Measurements from ENCODE around the gene ELOF1. TPM values are rescaled to one million over a fixed set of nuclear protein-coding genes. Genes with fewer than 3 reads are reported as not detected.

ELOF1 gene
- total RNA-seq, 1 donor from 2014 or later = 28.9 TPM

DNA sequence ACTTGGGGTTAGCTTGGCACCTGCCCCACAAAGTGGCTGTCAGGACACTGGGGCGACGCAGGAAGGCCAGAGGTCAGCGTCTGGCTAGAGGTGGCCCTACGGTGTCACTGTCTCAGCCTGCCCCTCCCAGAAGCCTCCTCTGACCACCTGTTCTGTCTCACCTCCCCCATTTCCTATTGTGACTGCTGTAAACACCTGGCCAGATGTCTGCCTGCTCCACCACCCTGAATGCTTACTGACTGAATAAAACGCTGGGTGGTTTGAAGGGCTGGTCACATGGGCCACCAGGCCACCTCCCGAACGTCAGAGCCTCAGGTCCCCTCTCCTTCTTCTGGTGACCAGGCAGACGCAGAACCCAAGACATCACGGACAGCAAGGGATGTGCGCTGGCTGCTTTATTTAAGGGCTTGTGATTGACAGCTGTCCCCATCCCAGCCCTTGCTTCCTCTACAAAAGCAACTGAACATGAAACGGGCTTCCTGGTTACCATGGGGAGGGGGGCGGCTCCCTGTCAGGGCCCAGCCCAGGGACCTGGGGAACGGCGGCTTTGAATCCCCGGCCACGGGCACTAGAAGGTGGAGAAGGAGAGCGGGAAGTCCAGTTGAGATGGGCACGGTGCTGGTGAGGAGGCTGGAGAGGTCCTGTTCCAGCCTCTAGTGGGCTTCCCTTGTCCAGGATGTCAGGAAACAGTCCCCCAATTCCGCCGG, 6.2 kb downstream of the ELOF1 start:
- DNase-seq (ENCODE audit: low spot score in 2 of 2) = no peak
- Histone ChIP-seq H3K36me3 (peaks cover 43 to 54% of the 10 kb centered on the region in 2 donors), H3K9me3 (no peaks in the 10 kb centered on the region), H3K4me1 (peaks cover 0 to 9% of the 10 kb centered on the region in 2 donors), H3K27me3 (no peaks in the 10 kb centered on the region), H3K27ac (no peak overlapping the region), H3K4me3 (no peak overlapping the region)
- TF ChIP-seq, protein P1, sequence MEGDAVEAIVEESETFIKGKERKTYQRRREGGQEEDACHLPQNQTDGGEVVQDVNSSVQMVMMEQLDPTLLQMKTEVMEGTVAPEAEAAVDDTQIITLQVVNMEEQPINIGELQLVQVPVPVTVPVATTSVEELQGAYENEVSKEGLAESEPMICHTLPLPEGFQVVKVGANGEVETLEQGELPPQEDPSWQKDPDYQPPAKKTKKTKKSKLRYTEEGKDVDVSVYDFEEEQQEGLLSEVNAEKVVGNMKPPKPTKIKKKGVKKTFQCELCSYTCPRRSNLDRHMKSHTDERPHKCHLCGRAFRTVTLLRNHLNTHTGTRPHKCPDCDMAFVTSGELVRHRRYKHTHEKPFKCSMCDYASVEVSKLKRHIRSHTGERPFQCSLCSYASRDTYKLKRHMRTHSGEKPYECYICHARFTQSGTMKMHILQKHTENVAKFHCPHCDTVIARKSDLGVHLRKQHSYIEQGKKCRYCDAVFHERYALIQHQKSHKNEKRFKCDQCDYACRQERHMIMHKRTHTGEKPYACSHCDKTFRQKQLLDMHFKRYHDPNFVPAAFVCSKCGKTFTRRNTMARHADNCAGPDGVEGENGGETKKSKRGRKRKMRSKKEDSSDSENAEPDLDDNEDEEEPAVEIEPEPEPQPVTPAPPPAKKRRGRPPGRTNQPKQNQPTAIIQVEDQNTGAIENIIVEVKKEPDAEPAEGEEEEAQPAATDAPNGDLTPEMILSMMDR (IDR thresholded peaks at IDR 0.05) = no peak
- intact Hi-C loops (cut with DNase I) = no loop called here

DNA sequence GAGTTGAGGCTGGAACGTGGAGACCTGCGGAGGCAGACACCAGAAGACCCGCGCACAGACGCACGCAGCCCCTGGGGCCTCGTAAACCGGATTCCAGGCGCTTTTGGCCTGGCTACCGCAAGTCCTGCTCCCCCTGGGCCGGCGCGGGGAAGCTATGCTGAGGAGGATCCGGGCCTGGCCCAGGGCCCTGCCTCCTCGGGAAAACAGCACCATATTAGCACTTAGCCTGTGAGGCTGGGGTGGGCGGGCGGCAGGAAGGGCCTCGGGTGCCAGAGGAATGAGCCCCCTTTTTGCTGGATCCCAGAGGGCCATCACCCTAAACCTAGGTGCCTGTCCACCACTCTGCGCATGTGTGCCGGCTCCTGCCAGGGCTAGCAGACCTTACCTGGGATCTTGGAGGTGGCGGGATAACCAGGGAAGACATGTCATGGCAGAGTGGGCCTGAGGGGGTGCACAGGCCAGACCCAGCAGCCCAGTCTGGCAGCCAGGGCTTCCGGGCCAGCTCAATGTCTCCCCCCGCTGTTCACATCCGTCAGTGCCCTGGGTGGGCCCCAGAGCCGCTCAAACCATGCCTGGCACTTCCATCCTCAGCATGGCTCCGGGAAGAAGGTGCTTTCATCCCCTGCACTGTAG, 7.3 kb downstream of the ELOF1 start:
- Histone ChIP-seq H3K27ac (peak overlapping the region; percentile 56 to 70), H3K9me3 (no peaks in the 10 kb centered on the region), H3K27me3 (no peaks in the 10 kb centered on the region), H3K4me1 (peaks cover 0 to 2% of the 10 kb centered on the region in 2 donors), H3K36me3 (peaks cover 54 to 65% of the 10 kb centered on the region in 2 donors), H3K4me3 (no peak overlapping the region)
- no peak for DNase-seq (ENCODE audit: low spot score in 2 of 2)
- TF ChIP-seq, protein P1 (IDR thresholded peaks at IDR 0.05) = peak; percentile 23 to 43 (median 37)
- intact Hi-C loops (cut with DNase I) = no loop called here

DNA sequence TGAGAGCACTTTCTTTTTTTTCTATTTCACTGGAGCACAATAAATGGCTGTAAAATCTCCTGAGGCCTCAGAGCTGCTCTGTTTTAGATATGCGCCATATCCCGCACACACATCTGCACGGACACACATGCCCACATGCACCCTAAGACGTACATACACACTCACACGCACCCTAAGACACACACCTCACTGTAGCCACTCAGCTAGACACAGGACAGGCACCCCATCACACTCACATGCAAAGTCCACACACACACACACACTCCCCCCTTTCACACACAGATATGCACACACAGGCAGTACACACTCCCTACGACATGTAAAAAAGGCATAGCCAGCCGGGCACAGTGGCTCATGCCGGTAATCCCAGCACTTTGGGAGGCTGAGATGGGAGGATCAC, 8.8 kb downstream of the ELOF1 start:
- no peak overlapping the region for H3K4me3 ChIP-seq
- no peaks in the 10 kb centered on the region for H3K4me1 ChIP-seq
- H3K27me3 ChIP-seq = no peaks in the 10 kb centered on the region
- no peak for DNase-seq (ENCODE audit: low spot score in 2 of 2)
- H3K9me3 ChIP-seq = no peaks in the 10 kb centered on the region
- H3K27ac ChIP-seq = no peak overlapping the region
- intact Hi-C loops (cut with DNase I) = no loop called here
- H3K36me3 ChIP-seq = peaks cover 66 to 79% of the 10 kb centered on the region in 2 donors
- TF ChIP-seq, protein P1 (IDR thresholded peaks at IDR 0.05) = no peak

DNA sequence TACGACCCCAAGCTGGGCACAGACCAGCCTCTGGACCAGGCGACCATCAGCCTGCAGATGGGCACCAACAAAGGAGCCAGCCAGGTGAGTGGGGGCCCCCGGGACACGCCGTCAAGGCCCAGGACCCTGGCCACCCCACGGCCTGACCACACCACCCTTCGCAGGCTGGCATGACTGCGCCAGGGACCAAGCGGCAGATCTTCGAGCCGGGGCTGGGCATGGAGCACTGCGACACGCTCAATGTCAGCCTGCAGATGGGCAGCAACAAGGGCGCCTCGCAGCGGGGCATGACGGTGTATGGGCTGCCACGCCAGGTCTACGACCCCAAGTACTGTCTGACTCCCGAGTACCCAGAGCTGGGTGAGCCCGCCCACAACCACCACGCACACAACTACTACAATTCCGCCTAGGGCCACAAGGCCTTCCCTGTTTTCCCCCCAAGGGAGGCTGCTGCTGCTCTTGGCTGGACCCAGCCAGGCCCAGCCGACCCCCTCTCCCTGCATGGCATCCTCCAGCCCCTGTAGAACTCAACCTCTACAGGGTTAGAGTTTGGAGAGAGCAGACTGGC, 9.6 kb downstream of the ELOF1 start:
- Histone ChIP-seq H3K4me3 (no peak overlapping the region), H3K9me3 (no peaks in the 10 kb centered on the region), H3K27me3 (no peaks in the 10 kb centered on the region), H3K4me1 (no peaks in the 10 kb centered on the region), H3K36me3 (peaks cover 73 to 81% of the 10 kb centered on the region in 2 donors), H3K27ac (no peak overlapping the region)
- no peak for DNase-seq (ENCODE audit: low spot score in 2 of 2)
- TF ChIP-seq, protein P1 (IDR thresholded peaks at IDR 0.05) = no peak
- intact Hi-C loops (cut with DNase I) = no loop called here

DNA sequence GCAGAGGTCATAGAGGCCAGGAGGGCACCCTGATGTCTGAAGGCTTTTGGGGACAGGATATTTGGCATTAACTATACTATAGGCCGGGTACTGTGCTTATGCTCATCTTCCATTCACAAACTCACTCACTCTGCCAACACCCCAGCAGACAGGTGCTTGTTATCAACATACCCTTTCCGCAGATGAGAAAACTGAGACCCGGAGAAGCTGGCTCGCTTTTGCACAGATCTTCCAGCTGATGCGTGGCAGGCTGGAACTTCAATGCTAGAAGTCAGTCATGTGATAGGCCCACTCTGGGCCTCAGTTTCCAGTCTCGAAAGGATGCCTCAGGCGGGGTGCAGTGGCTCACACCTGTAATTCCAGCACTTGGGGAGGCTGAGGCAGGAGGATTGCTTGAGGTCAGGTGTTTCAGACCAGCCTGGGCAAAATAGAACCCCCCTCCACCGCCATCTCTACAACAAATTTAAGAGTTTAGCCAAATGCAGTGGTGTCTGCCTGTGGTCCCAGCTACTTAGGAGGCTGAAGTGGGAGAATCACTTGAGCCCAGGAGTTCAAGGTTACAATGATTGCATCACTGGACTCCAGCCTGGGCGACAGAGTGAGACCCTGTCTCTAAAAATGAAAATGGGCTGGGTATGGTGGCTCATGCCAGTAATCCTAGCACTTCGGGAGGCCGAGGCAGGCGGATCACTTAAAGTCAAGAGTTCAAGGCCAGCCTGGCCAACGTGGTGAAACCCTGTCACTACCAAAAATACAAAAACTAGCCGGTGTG, 10.9 kb downstream of the ELOF1 start:
- Histone ChIP-seq H3K27me3 (no peaks in the 10 kb centered on the region), H3K4me3 (no peak overlapping the region), H3K27ac (no peak overlapping the region), H3K36me3 (peaks cover 72 to 78% of the 10 kb centered on the region in 2 donors), H3K9me3 (no peaks in the 10 kb centered on the region), H3K4me1 (no peaks in the 10 kb centered on the region)
- no peak for DNase-seq (ENCODE audit: low spot score in 2 of 2)
- intact Hi-C loops (cut with DNase I) = no loop called here
- TF ChIP-seq, protein P1 (IDR thresholded peaks at IDR 0.05) = no peak

All from ascending aorta (tissue), 2 donors.